Thoracic aorta (tissue), 2 donors: ENCODE measurements around the gene MLKL. TPM values are rescaled to one million over a fixed set of nuclear protein-coding genes. Genes with fewer than 3 reads are reported as not detected.

ENCODE experiments used
- ATAC-seq: fragments of 150-250 bp; one replicate; pipeline ENCODE4 v1.8.0; 2017; ENCODE audit warnings: low read depth; ENCODE audit not compliant: insufficient number of reproducible peaks, low FRiP score
- DNase-seq: peaks from one replicate; pipeline ENCODE4 v3.0.0-alpha.2; 2020; ENCODE audit warnings: low spot score
- H3K27ac ChIP-seq, 2 donors: fragments of 200-600 bp; sonication (generic); 1 replicate in 1 of 2; 2 replicates in 1 of 2; pipeline ENCODE4 v1.5.1; 2016; ENCODE audit warnings: mild to moderate bottlenecking in 2 of 2, moderate library complexity in 2 of 2
- H3K27me3 ChIP-seq: fragments of 200-600 bp; sonication (generic); replicated peaks from 2 replicates; pipeline ENCODE4 v1.6.0; 2016; ENCODE audit warnings: mild to moderate bottlenecking; ENCODE audit not compliant: insufficient read depth
- H3K36me3 ChIP-seq: fragments of 200-600 bp; sonication (generic); one replicate; pipeline ENCODE4 v1.5.1; 2016
- H3K4me1 ChIP-seq, 2 donors: fragments of 200-600 bp; sonication (generic); 1 replicate in 1 of 2; 2 replicates in 1 of 2; pipeline versions ENCODE4 v1.5.1 to v1.6.0; 2016; ENCODE audit warnings: low read depth in 2 of 2, mild to moderate bottlenecking in 1 of 2; ENCODE audit not compliant: control insufficient read depth in 1 of 2
- H3K4me3 ChIP-seq: fragments of 200-600 bp; sonication (generic); 2 replicates; pipeline ENCODE4 v1.5.1; 2016; ENCODE audit warnings: mild to moderate bottlenecking
- H3K9me3 ChIP-seq: fragments of 200-600 bp; sonication (generic); 2 replicates; pipeline ENCODE4 v1.5.1; 2016
- CTCF ChIP-seq: fragments of 200-600 bp; sonication (generic); IDR thresholded peaks from one replicate; pipeline ENCODE4 v1.5.1; 2019; ENCODE audit warnings: antibody characterized with exemption
- total RNA-seq, 2 donors: library from RNA; depleted of rRNA; stranded (reverse); fragments of >200 nt; gene quantifications; one replicate each; pipeline versions ENCODE4 v1.1.0 to v1.2.3, GENCODE V29; 2016

The MLKL gene
- total RNA-seq, 2 donors from 2014 or later, result 11.4 to 47.0 TPM

DNA sequence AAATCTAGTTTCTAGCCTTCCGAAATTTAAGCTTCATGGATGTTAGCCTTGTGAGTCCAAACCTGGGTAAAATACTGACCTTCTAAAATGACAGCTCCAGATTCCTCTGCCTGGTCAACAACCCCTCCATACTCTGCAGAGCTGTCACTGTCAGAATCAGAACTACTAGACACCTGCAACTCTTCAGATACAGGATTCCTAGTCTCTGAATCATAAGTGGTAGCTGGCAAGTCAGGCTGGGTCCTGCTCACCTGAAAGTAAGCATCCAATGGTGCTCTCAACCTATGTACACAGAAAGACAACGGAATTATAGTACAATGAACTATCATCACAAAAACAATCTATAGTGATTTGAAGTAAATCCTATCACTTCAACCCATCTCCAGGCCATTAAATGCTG lies 48.8 kb downstream of the MLKL start:
- Histone ChIP-seq H3K4me1 (peaks cover 0 to 12% of the 10 kb centered on the region in 2 donors), H3K27me3 (no peaks in the 10 kb centered on the region), H3K36me3 (peaks cover 11% of the 10 kb centered on the region), H3K9me3 (no peaks in the 10 kb centered on the region), H3K27ac (no peak overlapping the region), H3K4me3 (no peak overlapping the region)
- no peak for DNase-seq
- no peak for ATAC-seq
- TF ChIP-seq CTCF, result no peak

GRCh38 chr16:74650966-74651567 lies 49.6 kb downstream of the MLKL start:
- Histone ChIP-seq H3K9me3 (no peaks in the 10 kb centered on the region), H3K27ac (no peak overlapping the region), H3K36me3 (peaks cover 11% of the 10 kb centered on the region), H3K27me3 (no peaks in the 10 kb centered on the region), H3K4me1 (peaks cover 0 to 12% of the 10 kb centered on the region in 2 donors), H3K4me3 (no peak overlapping the region)
- peak; percentile 29 for TF ChIP-seq CTCF
- no peak for DNase-seq
- ATAC-seq, result no peak

DNA sequence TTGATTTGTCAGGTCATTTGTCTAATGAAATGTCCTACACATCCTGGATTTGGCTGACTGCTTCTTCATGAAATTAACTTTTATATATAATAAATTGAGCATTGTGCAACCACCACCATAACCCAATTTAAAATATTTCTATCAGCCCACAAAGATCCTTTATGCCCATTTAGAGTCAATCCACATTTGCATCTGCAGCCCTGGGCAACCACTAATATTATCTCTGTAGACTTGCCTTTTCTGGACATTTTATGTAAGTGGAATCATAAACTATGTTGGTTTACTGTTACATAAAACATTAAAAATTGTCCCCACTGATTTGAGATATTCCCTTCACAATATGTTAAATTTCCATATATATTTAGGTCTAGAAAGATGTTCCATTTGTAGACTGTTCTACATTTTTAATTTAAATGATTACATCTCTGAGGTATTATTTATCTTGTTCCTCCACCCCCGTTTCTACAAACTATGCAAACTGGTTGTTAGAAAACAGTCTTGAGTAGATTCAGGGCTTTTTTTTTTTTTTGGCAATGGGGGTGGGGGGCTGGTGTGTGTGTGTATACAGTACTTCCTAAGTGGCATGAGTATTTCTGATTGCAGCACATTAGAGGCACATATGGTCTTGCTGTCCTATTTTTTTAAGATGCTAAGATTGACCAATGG lies 50.7 kb downstream of the MLKL start:
- DNase-seq (no peak), ATAC-seq (no peak)
- no peak for TF ChIP-seq CTCF
- Histone ChIP-seq H3K4me1 (peaks cover 0 to 12% of the 10 kb centered on the region in 2 donors), H3K36me3 (peaks cover 11% of the 10 kb centered on the region), H3K27ac (no peak overlapping the region), H3K27me3 (no peaks in the 10 kb centered on the region), H3K4me3 (no peak overlapping the region), H3K9me3 (no peaks in the 10 kb centered on the region)

DNA sequence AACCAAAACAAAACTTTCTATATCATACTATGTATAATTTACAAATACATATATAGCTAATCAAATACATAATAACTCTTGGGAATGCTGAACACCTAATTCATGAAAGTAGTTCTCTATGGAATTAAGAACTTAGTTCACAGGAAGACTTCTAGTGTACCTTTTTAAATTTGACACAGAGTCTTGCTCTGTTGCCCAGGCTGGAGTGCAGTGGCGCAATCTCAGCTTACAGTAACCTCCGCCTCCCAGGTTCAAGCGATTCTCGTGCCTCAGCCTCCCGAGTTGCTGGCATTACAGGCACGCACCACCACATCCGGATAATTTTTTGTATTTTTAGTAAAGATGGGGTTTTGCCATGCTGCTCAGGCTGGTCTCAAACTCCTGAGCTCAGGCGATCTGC lies 58.7 kb downstream of the MLKL start:
- H3K36me3 ChIP-seq, result peaks cover 19% of the 10 kb centered on the region
- H3K27ac ChIP-seq, result no peak overlapping the region
- H3K27me3 ChIP-seq, result no peaks in the 10 kb centered on the region
- no peak overlapping the region for H3K4me3 ChIP-seq
- TF ChIP-seq CTCF, result no peak
- no peaks in the 10 kb centered on the region for H3K9me3 ChIP-seq
- no peak for ATAC-seq
- H3K4me1 ChIP-seq, result no peaks in the 10 kb centered on the region
- DNase-seq, result no peak

DNA sequence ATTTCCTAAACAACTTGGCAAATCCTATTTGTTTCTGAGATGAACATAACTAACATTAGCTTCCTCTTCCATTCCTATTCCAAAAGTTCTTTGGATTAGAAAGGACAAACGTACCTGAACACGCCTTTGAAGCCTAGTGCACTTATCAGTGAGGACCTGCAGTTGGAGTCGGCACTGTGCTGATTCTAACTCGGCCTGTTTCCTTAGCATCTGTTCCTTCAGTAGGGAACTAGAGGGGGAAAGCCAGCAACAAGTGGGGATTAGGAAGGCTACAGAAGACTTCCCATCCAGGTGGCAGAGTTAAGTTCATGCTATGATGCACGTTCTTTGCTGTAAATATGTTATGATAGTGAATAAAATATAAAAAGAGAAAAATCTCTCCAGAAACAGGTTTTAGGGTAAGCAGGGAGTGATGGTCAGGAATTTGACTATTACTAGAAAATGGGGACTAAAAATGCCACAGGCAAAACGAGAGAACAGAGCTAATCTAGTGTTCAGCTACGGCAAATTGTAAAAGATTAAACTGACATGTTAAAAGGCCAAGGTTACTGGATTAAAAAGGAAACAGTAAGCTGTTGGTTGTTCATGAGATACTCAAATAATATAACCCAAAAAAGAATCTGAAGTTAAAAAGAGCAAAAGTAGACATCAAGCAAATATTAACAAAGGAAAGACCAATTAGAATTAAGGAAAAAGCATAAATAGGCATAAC lies 62.8 kb downstream of the MLKL start:
- Histone ChIP-seq H3K4me3 (no peak overlapping the region), H3K9me3 (no peaks in the 10 kb centered on the region), H3K4me1 (no peaks in the 10 kb centered on the region), H3K36me3 (peaks cover 21% of the 10 kb centered on the region), H3K27me3 (no peaks in the 10 kb centered on the region), H3K27ac (no peak overlapping the region)
- no peak for TF ChIP-seq CTCF
- no peak for DNase-seq
- ATAC-seq, result no peak
